RWPE1 (cell line): ENCODE data around the gene ZNF532.

Experiments used
- CTCF ChIA-PET: fragments of 350-600 bp; sonication (Branson Sonifier 250); formaldehyde crosslinking; extraction: SDS; loops from one replicate; lab custom pipeline; 2021; lab: Yijun Ruan, JAX
- POLR2A ChIA-PET: fragments of 400-600 bp; formaldehyde crosslinking; extraction: SDS; loops from one replicate; lab custom pipeline; 2020; ENCODE audit warnings: antibody characterized with exemption; ENCODE audit not compliant: low non-redundant PET; lab: Yijun Ruan, JAX
- DNase-seq: peaks from one replicate; pipeline ENCODE4 v3.0.0; 2012; ENCODE audit warnings: low spot score
- H3K27ac ChIP-seq: fragments of 450-650 bp; 2 replicates; pipeline ENCODE4 v1.5.1; 2017
- TF ChIP-seq, protein P1 (sequence below): fragments of 450-650 bp; conservative IDR thresholded peaks from 2 replicates; pipeline ENCODE4 v1.5.1; 2017; ENCODE audit warnings: low read depth, mild to moderate bottlenecking

The ZNF532 gene

DNA sequence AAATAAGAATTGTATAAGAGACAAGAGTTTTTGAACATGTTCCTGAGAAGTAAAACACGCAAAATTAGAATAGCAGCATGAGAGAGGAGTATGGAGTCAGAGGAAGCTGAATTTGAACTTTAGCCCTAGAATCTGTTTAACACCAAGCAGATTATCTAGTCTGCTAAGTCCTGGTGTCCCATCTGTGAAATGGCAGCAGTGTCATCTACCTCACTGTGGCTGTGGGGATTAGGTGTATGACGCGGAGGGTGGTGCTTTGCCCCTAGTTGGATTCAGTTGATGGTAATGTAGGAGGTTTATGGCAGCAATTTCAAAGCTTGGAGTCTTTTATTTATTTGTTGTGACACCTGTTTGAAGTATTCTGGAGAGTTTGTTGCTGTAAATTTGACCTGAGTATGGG is 79.2 kb downstream of the ZNF532 start:
- TF ChIP-seq, protein P1, sequence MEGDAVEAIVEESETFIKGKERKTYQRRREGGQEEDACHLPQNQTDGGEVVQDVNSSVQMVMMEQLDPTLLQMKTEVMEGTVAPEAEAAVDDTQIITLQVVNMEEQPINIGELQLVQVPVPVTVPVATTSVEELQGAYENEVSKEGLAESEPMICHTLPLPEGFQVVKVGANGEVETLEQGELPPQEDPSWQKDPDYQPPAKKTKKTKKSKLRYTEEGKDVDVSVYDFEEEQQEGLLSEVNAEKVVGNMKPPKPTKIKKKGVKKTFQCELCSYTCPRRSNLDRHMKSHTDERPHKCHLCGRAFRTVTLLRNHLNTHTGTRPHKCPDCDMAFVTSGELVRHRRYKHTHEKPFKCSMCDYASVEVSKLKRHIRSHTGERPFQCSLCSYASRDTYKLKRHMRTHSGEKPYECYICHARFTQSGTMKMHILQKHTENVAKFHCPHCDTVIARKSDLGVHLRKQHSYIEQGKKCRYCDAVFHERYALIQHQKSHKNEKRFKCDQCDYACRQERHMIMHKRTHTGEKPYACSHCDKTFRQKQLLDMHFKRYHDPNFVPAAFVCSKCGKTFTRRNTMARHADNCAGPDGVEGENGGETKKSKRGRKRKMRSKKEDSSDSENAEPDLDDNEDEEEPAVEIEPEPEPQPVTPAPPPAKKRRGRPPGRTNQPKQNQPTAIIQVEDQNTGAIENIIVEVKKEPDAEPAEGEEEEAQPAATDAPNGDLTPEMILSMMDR, result no peak
- CTCF ChIA-PET, result no interaction called here
- no peak for DNase-seq
- POLR2A ChIA-PET, result no interaction called here
- no peak overlapping the region for H3K27ac ChIP-seq

DNA sequence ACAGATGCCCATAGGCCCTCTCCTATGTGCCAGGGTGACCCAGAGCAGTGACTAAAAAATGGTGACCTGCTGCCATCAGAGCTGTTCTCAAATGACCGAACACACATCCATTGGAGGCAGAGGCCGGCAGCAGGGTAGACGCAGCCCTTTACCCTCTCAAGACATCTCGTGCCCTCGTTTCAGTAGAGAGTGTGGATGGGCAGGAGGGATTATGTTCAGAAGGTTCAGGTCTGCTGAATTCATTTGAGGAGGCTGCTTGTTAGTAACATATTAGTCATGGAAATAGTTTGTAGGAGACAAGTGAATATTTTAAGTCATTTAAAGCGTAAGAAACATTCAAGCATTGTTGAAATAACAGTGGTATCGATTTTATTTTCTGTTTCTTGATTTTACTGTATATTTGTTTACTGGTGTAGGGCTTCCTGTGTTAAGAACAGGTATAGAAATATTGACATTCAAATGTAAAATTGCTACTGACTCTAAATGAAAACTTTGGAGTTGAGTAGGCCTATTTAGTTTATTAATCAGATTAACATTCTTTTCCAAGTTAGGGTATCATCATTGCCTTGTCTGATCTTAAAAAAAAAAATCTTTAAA is 82.6 kb downstream of the ZNF532 start:
- POLR2A ChIA-PET, result no interaction called here
- no peak overlapping the region for H3K27ac ChIP-seq
- no peak for DNase-seq
- CTCF ChIA-PET, result no interaction called here
- TF ChIP-seq, protein P1, result no peak

DNA sequence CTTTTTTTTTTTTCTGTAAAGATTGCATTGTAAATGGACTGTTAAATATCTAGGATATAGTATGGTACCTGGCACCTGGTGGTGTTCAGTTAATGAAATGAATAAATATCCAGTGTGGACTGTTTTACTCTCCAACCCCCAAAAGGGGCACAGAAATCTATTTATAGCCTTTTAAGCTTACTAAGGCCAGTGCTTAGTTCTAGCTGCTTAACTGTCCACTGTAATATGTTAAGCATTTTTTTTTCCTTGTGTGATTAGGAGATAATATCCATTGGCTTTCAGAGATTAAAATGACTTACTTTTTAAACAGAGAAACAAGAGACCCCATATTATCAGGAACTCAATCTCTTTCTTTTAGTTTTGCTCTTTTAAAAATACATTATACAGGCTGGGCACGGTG is 84.4 kb downstream of the ZNF532 start:
- no peak overlapping the region for H3K27ac ChIP-seq
- no peak for DNase-seq
- ChIA-PET POLR2A (no interaction called here), CTCF (no interaction called here)
- TF ChIP-seq, protein P1, result no peak

DNA sequence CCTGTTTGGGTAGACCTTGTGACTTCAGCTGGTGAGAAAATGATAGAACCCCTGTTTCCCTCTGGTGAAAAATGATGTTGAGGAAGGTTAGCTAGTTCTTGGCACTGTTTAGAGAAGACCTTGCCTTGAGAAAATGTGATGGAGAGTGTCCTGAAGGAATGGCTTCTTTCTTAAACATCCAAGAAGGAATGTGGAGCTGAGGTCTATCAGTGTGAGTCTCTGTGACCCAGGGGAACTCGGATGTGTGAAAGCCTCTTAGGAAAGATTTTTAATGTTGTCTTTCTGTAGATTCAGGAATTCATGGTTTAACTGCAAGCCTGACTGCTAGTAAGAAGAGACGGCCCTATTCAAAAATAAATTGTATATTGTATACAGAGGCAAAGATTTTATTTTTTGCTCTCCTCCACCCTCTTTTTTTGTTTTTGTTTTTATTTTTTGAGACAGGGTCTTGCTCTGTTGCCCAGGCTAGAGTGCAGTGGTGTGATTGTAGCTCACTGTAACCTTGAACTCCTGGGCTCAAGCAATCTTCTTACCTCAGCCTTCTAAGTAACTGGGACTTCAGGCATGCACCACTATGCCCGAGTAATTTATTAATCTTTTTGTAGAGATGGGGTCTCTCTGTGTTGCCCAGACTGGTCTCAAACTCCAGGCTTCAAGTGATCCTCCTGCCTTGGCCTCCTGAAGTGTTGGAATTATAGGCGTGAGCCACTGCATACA is 87.5 kb downstream of the ZNF532 start:
- no peak overlapping the region for H3K27ac ChIP-seq
- TF ChIP-seq, protein P1, result no peak
- POLR2A ChIA-PET, result no interaction called here
- no peak for DNase-seq
- CTCF ChIA-PET, result no interaction called here

DNA sequence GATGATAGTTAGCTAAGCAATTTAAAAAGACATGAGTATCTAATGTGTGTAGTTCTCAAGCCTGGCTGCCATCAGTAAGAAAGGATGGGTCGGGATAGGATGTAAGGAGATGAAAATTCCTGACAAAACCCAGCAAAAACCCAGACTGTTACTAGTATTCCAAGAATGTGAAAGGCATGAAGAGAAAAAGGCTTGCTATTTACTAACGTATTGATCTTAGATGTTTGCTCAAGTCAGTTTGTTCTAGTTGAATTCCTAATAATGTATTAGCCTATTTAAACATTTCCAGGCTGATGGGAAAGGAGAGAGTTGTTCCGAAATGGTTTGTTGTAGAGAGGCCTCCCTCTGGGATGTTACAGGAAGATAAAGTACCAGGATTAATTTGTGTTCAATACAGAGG is 88.2 kb downstream of the ZNF532 start:
- ChIA-PET CTCF (no interaction called here), POLR2A (no interaction called here)
- no peak for DNase-seq
- H3K27ac ChIP-seq, result no peak overlapping the region
- TF ChIP-seq, protein P1, result no peak

DNA sequence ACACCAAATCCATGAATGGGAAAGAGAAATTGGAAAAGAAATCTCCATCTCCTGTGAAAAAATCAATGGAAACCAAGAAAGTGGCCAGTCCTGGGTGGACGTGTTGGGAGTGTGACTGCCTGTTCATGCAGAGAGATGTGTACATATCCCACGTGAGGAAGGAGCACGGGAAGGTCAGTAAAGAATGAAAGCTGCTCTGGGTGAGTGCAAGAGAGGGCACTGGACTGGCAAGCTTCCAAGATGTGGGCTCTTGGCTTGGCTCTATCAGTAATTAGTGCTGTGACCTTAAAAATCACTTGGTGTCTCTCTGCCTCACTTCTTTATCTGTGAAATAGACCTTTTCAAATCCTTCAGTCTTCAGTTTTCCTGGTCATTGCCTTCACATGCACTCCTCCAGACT is 89.0 kb downstream of the ZNF532 start:
- ChIA-PET CTCF (no interaction called here), POLR2A (no interaction called here)
- H3K27ac ChIP-seq, result no peak overlapping the region
- no peak for DNase-seq
- TF ChIP-seq, protein P1, result no peak
